ENCODE results near the gene SCARB1. TPM values are rescaled to one million over a fixed set of nuclear protein-coding genes. Genes with fewer than 3 reads are reported as not detected.

The SCARB1 gene
- total RNA-seq, 1 donor from 2014 or later, result 16.9 TPM

DNA sequence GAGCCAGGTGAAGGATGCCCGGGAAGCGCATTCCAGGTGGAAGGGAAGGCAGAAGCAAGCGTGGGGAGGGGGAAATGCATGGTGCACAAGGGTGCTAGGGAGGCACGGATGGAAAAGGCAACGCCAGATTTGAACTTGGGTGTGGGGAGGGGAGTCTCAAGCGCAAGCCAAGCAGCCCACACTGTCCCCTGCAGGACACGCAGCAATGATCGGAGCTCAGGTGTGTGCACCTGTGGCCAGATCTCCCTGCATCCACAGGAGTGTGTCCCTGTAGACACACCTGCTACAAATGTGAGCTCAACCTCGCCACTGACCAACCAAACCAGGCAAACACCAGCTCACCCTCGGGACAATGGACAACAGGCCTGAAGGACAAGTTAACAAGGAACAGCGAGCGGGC is 63.2 kb downstream of the SCARB1 start:
- Mint-ChIP-seq H3K36me3 (ENCODE audit: low read depth, unreplicated experiment) (peaks cover 8% of the 10 kb centered on the region), H3K4me3 (ENCODE audit: unreplicated experiment) (no peak overlapping the region), H3K27me3 (ENCODE audit: unreplicated experiment) (peaks cover 4% of the 10 kb centered on the region), H3K27ac (ENCODE audit: unreplicated experiment) (no peak overlapping the region), H3K4me1 (ENCODE audit: unreplicated experiment) (peaks cover 20% of the 10 kb centered on the region), H3K9me3 (ENCODE audit: unreplicated experiment) (no peaks in the 10 kb centered on the region)
- TF ChIP-seq, protein P1, sequence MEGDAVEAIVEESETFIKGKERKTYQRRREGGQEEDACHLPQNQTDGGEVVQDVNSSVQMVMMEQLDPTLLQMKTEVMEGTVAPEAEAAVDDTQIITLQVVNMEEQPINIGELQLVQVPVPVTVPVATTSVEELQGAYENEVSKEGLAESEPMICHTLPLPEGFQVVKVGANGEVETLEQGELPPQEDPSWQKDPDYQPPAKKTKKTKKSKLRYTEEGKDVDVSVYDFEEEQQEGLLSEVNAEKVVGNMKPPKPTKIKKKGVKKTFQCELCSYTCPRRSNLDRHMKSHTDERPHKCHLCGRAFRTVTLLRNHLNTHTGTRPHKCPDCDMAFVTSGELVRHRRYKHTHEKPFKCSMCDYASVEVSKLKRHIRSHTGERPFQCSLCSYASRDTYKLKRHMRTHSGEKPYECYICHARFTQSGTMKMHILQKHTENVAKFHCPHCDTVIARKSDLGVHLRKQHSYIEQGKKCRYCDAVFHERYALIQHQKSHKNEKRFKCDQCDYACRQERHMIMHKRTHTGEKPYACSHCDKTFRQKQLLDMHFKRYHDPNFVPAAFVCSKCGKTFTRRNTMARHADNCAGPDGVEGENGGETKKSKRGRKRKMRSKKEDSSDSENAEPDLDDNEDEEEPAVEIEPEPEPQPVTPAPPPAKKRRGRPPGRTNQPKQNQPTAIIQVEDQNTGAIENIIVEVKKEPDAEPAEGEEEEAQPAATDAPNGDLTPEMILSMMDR (IDR thresholded peaks at IDR 0.05; ENCODE audit: unreplicated experiment), result no peak
- DNase-seq (ENCODE audit: low spot score), result no peak

DNA sequence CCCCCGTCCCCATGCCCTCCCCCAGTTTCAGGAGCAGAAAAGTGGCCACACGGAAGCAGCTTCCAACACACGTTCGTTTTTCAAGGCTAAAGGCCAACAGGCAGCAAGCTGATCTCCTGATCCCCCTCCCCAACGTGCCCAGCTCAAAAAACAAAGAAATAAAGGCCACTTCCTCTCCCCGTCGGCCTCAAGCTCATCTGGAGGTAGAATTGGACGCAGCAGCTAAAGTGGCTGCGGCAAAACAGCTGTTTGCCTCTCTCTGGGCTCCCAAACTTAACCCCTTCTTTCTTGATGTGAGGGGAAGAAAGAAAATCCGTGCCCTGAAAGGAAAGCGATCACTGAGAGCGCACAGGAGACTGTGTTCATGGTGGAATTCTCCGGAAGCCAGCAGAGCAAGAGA is 66.3 kb downstream of the SCARB1 start:
- peaks cover 22% of the 10 kb centered on the region for H3K4me1 Mint-ChIP-seq (ENCODE audit: unreplicated experiment)
- DNase-seq (ENCODE audit: low spot score), result peak; percentile 18
- peaks cover 5% of the 10 kb centered on the region for H3K36me3 Mint-ChIP-seq (ENCODE audit: low read depth, unreplicated experiment)
- H3K27me3 Mint-ChIP-seq (ENCODE audit: unreplicated experiment), result no peaks in the 10 kb centered on the region
- H3K9me3 Mint-ChIP-seq (ENCODE audit: unreplicated experiment), result no peaks in the 10 kb centered on the region
- TF ChIP-seq, protein P1 (IDR thresholded peaks at IDR 0.05; ENCODE audit: unreplicated experiment), result no peak
- H3K27ac Mint-ChIP-seq (ENCODE audit: unreplicated experiment), result peak overlapping the region; percentile 97
- peak overlapping the region; percentile 70 for H3K4me3 Mint-ChIP-seq (ENCODE audit: unreplicated experiment)

- Mint-ChIP-seq H3K9me3 (ENCODE audit: unreplicated experiment) (no peaks in the 10 kb centered on the region), H3K27me3 (ENCODE audit: unreplicated experiment) (no peaks in the 10 kb centered on the region), H3K4me3 (ENCODE audit: unreplicated experiment) (no peak overlapping the region), H3K36me3 (ENCODE audit: low read depth, unreplicated experiment) (peaks cover 5% of the 10 kb centered on the region), H3K27ac (ENCODE audit: unreplicated experiment) (peak overlapping the region; percentile 97), H3K4me1 (ENCODE audit: unreplicated experiment) (peaks cover 22% of the 10 kb centered on the region)
- no peak for DNase-seq (ENCODE audit: low spot score)
- TF ChIP-seq, protein P1 (IDR thresholded peaks at IDR 0.05; ENCODE audit: unreplicated experiment), result no peak
These were observed 67.2 kb downstream of the SCARB1 start for GRCh38 chr12:124796303-124796960.

- Mint-ChIP-seq H3K9me3 (ENCODE audit: unreplicated experiment) (no peaks in the 10 kb centered on the region), H3K4me3 (ENCODE audit: unreplicated experiment) (no peak overlapping the region), H3K36me3 (ENCODE audit: low read depth, unreplicated experiment) (peaks cover 5% of the 10 kb centered on the region), H3K4me1 (ENCODE audit: unreplicated experiment) (peaks cover 22% of the 10 kb centered on the region), H3K27ac (ENCODE audit: unreplicated experiment) (no peak overlapping the region), H3K27me3 (ENCODE audit: unreplicated experiment) (no peaks in the 10 kb centered on the region)
- TF ChIP-seq, protein P1 (IDR thresholded peaks at IDR 0.05; ENCODE audit: unreplicated experiment), result no peak
- DNase-seq (ENCODE audit: low spot score), result no peak
These were observed 68.3 kb downstream of the SCARB1 start for GRCh38 chr12:124795081-124795948.

All from endothelial cell (in vitro differentiated cells).